Measurements from ENCODE around the gene RGS17. TPM values are rescaled to one million over a fixed set of nuclear protein-coding genes. Genes with fewer than 3 reads are reported as not detected.

Gene RGS17
- total and polyA plus RNA-seq, 2 of the 13 experiments (the other 11 are each of a cell fraction or from before 2014, with no cell fraction given), result 0.04 TPM; not detected in 1

GRCh38 chr6:152983637-152984512, 147.2 kb downstream of the RGS17 start (continued):
- TF ChIP-seq, protein P1, sequence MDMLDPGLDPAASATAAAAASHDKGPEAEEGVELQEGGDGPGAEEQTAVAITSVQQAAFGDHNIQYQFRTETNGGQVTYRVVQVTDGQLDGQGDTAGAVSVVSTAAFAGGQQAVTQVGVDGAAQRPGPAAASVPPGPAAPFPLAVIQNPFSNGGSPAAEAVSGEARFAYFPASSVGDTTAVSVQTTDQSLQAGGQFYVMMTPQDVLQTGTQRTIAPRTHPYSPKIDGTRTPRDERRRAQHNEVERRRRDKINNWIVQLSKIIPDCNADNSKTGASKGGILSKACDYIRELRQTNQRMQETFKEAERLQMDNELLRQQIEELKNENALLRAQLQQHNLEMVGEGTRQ (IDR thresholded peaks at IDR 0.05; ENCODE audit: low read depth, low read length), result no peak
- TF ChIP-seq, protein P1 (CRISPR knock-in tag; IDR thresholded peaks at IDR 0.05; ENCODE audit: borderline replicate concordance), result no peak
- TF ChIP-seq ZNF337 (CRISPR knock-in tag; IDR thresholded peaks at IDR 0.05; ENCODE audit: borderline replicate concordance, low read depth) (no peak), NR2C2 (CRISPR knock-in tag; IDR thresholded peaks at IDR 0.05; ENCODE audit: borderline replicate concordance) (no peak; the same call in 1 of the 2 replicates), EHMT2 (IDR thresholded peaks at IDR 0.05; ENCODE audit: borderline replicate concordance, low read depth, low read length) (no peak), ZNF619 (CRISPR knock-in tag; IDR thresholded peaks at IDR 0.05) (no peak; the same call in 1 of the 2 replicates), SMAD9 (CRISPR knock-in tag; IDR thresholded peaks at IDR 0.05) (no peak), NKX3-1 (CRISPR knock-in tag; IDR thresholded peaks at IDR 0.05) (no peak), ZBTB8A (CRISPR knock-in tag; IDR thresholded peaks at IDR 0.05; ENCODE audit: borderline replicate concordance, low read depth) (no peak; the same call in 1 of the 2 replicates), ZNF605 (CRISPR knock-in tag; IDR thresholded peaks at IDR 0.05) (no peak), ZNF326 (CRISPR knock-in tag; IDR thresholded peaks at IDR 0.05; ENCODE audit: borderline replicate concordance) (no peak), ZNF609 (CRISPR knock-in tag; IDR thresholded peaks at IDR 0.05; ENCODE audit: borderline replicate concordance) (no peak), MEIS2 (CRISPR knock-in tag; IDR thresholded peaks at IDR 0.05) (no peak; the same call in 1 of the 2 replicates), KMT2B (CRISPR knock-in tag; IDR thresholded peaks at IDR 0.05) (peak; percentile 1; the same call in 1 of the 2 replicates), CBFB (CRISPR knock-in tag; IDR thresholded peaks at IDR 0.05) (no peak), RCOR2 (CRISPR knock-in tag; IDR thresholded peaks at IDR 0.05) (no peak), NPAS2 (CRISPR knock-in tag; IDR thresholded peaks at IDR 0.05; ENCODE audit: borderline replicate concordance) (no peak), HNRNPH1 (optimal IDR thresholded peaks at IDR 0.05; ENCODE audit: low read depth, low read length) (no peak), ZBTB1 (CRISPR knock-in tag; IDR thresholded peaks at IDR 0.05; ENCODE audit: borderline replicate concordance) (no peak), TMF1 (CRISPR knock-in tag; IDR thresholded peaks at IDR 0.05; ENCODE audit: low read depth) (no peak), ZSCAN21 (CRISPR knock-in tag; IDR thresholded peaks at IDR 0.05; ENCODE audit: borderline replicate concordance) (no peak)
- TF ChIP-seq, protein P2, sequence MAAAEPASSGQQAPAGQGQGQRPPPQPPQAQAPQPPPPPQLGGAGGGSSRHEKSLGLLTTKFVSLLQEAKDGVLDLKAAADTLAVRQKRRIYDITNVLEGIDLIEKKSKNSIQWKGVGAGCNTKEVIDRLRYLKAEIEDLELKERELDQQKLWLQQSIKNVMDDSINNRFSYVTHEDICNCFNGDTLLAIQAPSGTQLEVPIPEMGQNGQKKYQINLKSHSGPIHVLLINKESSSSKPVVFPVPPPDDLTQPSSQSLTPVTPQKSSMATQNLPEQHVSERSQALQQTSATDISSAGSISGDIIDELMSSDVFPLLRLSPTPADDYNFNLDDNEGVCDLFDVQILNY (CRISPR knock-in tag; conservative IDR thresholded peaks at IDR 0.05), result no peak
